Uterus (tissue), 2 donors: ENCODE data around the gene TJAP1.

Experiments used
- CTCF ChIP-seq, 4 experiments: fragments of 200-600 bp in 2 of 4; fragments of 450-650 bp in 2 of 4; sonication (generic) in 2 of 4; IDR thresholded peaks; one replicate each; pipeline ENCODE4 v1.5.1; 2016 to 2019; ENCODE audit warnings: antibody characterized with exemption in 4 of 4, mild to moderate bottlenecking in 2 of 4, moderate library complexity in 1 of 4
- POLR2A ChIP-seq, 2 donors: fragments of 450-650 bp; IDR thresholded peaks; one replicate each; pipeline ENCODE4 v1.6.1; 2016; ENCODE audit warnings: antibody characterized with exemption in 2 of 2, mild to moderate bottlenecking in 1 of 2, moderate library complexity in 1 of 2

- TF ChIP-seq POLR2A (IDR thresholded peaks at IDR 0.05): no peak
- no peak for TF ChIP-seq CTCF (IDR thresholded peaks at IDR 0.05)
These were observed 32.8 kb upstream of the TJAP1 start for GRCh38 chr6:43444582-43444981.
